GM12878 (cell line): Measurements from ENCODE around the gene EMID1. TPM values are rescaled to one million over a fixed set of nuclear protein-coding genes. Genes with fewer than 3 reads are reported as not detected.

ENCODE experiments used
- ATAC-seq: fragments of 200-7000 bp; cut with Tn5 transposase; 3 replicates; pipeline ENCODE4 v1.9.1; 2020; ENCODE audit warnings: mild to moderate bottlenecking, moderate library complexity
- BruUV-seq: library from RNA; stranded (reverse); fragments of 400-500 nt; replicated peaks from 2 replicates; lab custom pipeline; 2021; lab: Mats Ljungman, UMichigan
- CTCF ChIA-PET: fragments of 300-600 bp; sonication (Branson Sonifier 250); formaldehyde crosslinking; extraction: SDS; loops from one replicate; lab custom pipeline; 2021; ENCODE audit warnings: inconsistent platforms; lab: Yijun Ruan, JAX
- POLR2A ChIA-PET: fragments of 350-600 bp; formaldehyde crosslinking; extraction: SDS; loops from one replicate; lab custom pipeline; 2021; ENCODE audit warnings: inconsistent platforms; lab: Charles Lee
- RAD21 ChIA-PET: fragments of 300-600 bp; sonication (Branson Sonifier 250); formaldehyde crosslinking; loops from one replicate; lab custom pipeline; 2023; ENCODE audit warnings: antibody characterized with exemption; ENCODE audit not compliant: unreplicated experiment; lab: Charles Lee
- SMC1A ChIA-PET: fragments of 300-600 bp; sonication (Branson Sonifier 250); formaldehyde crosslinking; loops from one replicate; lab custom pipeline; 2023; ENCODE audit not compliant: unreplicated experiment, uncharacterized antibody; lab: Charles Lee
- DNase-seq: peaks from one replicate; pipeline ENCODE4 v3.0.0-alpha.2; 2011; ENCODE audit warnings: low read depth, low spot score
- FAIRE-seq: peaks from 3 replicates; lab custom pipeline; 2011; peaks lifted over from hg19 to GRCh38; lab: Jason Lieb, UNC
- H2AFZ ChIP-seq: 2 replicates; pipeline ENCODE4 v1.6.0; 2011; ENCODE audit warnings: low read depth, low read length, control low read depth; ENCODE audit not compliant: control insufficient read depth
- H3K27ac ChIP-seq: 2 replicates; pipeline ENCODE4 v1.5.1; 2011; ENCODE audit warnings: control low read depth; ENCODE audit not compliant: control insufficient read depth, insufficient read depth
- H3K27me3 ChIP-seq, 2 experiments: replicated peaks in 1 of 2; 2 replicates each; pipeline versions ENCODE4 v1.6.0 to v1.6.1; 2011; ENCODE audit warnings: low read length in 1 of 2; ENCODE audit not compliant: control insufficient read depth in 2 of 2, insufficient read depth in 2 of 2
- H3K36me3 ChIP-seq, 2 experiments: 2 replicates each; pipeline ENCODE4 v1.5.1; 2011; ENCODE audit warnings: low read length in 1 of 2; ENCODE audit not compliant: control insufficient read depth in 2 of 2, insufficient read depth in 2 of 2
- H3K4me1 ChIP-seq: 2 replicates; pipeline ENCODE4 v1.6.1; 2011; ENCODE audit warnings: mild to moderate bottlenecking, low read length, moderate library complexity, mixed read lengths; ENCODE audit not compliant: control insufficient read depth, insufficient read depth
- H3K4me2 ChIP-seq: 2 replicates; pipeline ENCODE4 v1.6.0; 2011; ENCODE audit warnings: control low read depth; ENCODE audit not compliant: control insufficient read depth, insufficient read depth
- H3K4me3 ChIP-seq: fragments of 200-600 bp; sonication (generic); 2 replicates; pipeline ENCODE4 v1.5.1; 2016
- H3K79me2 ChIP-seq: 2 replicates; pipeline ENCODE4 v1.6.0; 2011; ENCODE audit warnings: low read length; ENCODE audit not compliant: control insufficient read depth, insufficient read depth
- H3K9ac ChIP-seq: 2 replicates; pipeline ENCODE4 v1.8.0; 2011; ENCODE audit warnings: low read length, control low read depth, mixed read lengths; ENCODE audit not compliant: control insufficient read depth, insufficient read depth
- H3K9me3 ChIP-seq: replicated peaks from 3 replicates; pipeline ENCODE4 v1.5.1; 2011; ENCODE audit warnings: mild to moderate bottlenecking, low read length; ENCODE audit not compliant: control insufficient read depth, insufficient read depth
- H4K20me1 ChIP-seq: 2 replicates; pipeline ENCODE4 v1.6.0; 2011; ENCODE audit not compliant: control insufficient read depth, insufficient read depth
- CBX5 ChIP-seq: sonication (generic); IDR thresholded peaks from 2 replicates; pipeline ENCODE4 v1.6.1; 2016; ENCODE audit warnings: low read depth, moderate library complexity, mild to moderate bottlenecking, inconsistent platforms
- GABPA ChIP-seq: IDR thresholded peaks from 2 replicates; pipeline ENCODE4 v1.6.1; 2014; ENCODE audit warnings: antibody characterized with exemption, low read depth, mild to moderate bottlenecking, inconsistent platforms
- HCFC1 ChIP-seq: fragments of 150-350 bp; IDR thresholded peaks from 2 replicates; pipeline ENCODE4 v1.6.1; 2014; ENCODE audit warnings: low read length
- PAX8 ChIP-seq: fragments of 450-650 bp; IDR thresholded peaks from 2 replicates; pipeline ENCODE4 v1.6.1; 2017; ENCODE audit warnings: mild to moderate bottlenecking, moderate library complexity
- PML ChIP-seq: IDR thresholded peaks from 2 replicates; pipeline ENCODE4 v1.6.1; 2012; ENCODE audit warnings: low read length, inconsistent platforms
- SIN3A ChIP-seq: IDR thresholded peaks from 2 replicates; pipeline ENCODE4 v1.6.1; 2012; ENCODE audit warnings: low read depth, low read length, improper control_type of control experiment
- SP1 ChIP-seq: IDR thresholded peaks from one replicate; pipeline ENCODE4 v1.6.1; 2011; ENCODE audit warnings: low read depth, low read length
- YY1 ChIP-seq: IDR thresholded peaks from 2 replicates; pipeline ENCODE4 v1.6.1; 2011; ENCODE audit warnings: low read depth, mild to moderate bottlenecking, low read length
- ZNF207 ChIP-seq: fragments of 450-650 bp; IDR thresholded peaks from 2 replicates; pipeline ENCODE4 v1.6.1; 2014; ENCODE audit warnings: antibody characterized with exemption, mild to moderate bottlenecking, borderline replicate concordance
- ZNF274 ChIP-seq: IDR thresholded peaks from one replicate; pipeline ENCODE4 v1.8.0; 2011; ENCODE audit not compliant: insufficient read length, insufficient read depth
- WGBS: methylation state at CpG from one replicate; pipeline ENCODE4 v1.1.6; 2016; ENCODE audit warnings: low lambda C conversion rate; ENCODE audit not compliant: insufficient replicate concordance, insufficient coverage; ENCODE audit errors: missing lambda C conversion rate; 5-methylcytosine and 5-hydroxymethylcytosine counted together
- in situ Hi-C: fragments of 300-500 bp; cut with MboI; formaldehyde crosslinking; loops from 9 replicates; pipeline ENCODE4 v1.14.3; 2018; ENCODE audit warnings: mixed read lengths
- intact Hi-C: fragments of 100-400 bp; cut with micrococcal nuclease; formaldehyde crosslinking; loops from one replicate; pipeline ENCODE4 v1.14.2; 2022; ENCODE audit not compliant: unreplicated experiment
- polyA plus RNA-seq, 11 experiments: library from polyadenylated mRNA; depleted of rRNA in 4 of 11; unstranded in 6 of 11; stranded (reverse) in 5 of 11; fragments of >200 nt; fragmentation: Nextera tagmentation in 4 of 11; fragmentation: Illumina TruSeq in 1 of 11; extraction: Ambion mirVana in 4 of 11; extraction: Trizol in 1 of 11; gene quantifications; 1 replicate in 1 of 11; 2 replicates in 10 of 11; pipeline versions ENCODE4 v1.2.1 to v1.2.3, GENCODE V29; 2011 to 2016; ENCODE audit warnings: inconsistent platforms in 2 of 11, missing spikeins in 2 of 11, low read depth in 1 of 11
- total RNA-seq, 4 experiments: library from RNA; depleted of rRNA in 3 of 4; stranded (reverse); fragments of >200 nt in 3 of 4; fragmentation: Illumina TruSeq in 1 of 4; extraction: Trizol in 1 of 4; gene quantifications; 2 replicates each; pipeline versions ENCODE4 v1.2.1 to v1.2.3, GENCODE V29; 2013 to 2021
- TF ChIP-seq, protein P1 (sequence below): fragments of 450-650 bp; IDR thresholded peaks from 2 replicates; pipeline ENCODE4 v1.6.1; 2017; ENCODE audit warnings: mild to moderate bottlenecking, moderate library complexity
- TF ChIP-seq, protein P2 (sequence below): fragments of 150-350 bp; IDR thresholded peaks from 2 replicates; pipeline ENCODE4 v1.6.1; 2016; ENCODE audit warnings: low read depth, low read length
- TF ChIP-seq, protein P3 (sequence below): IDR thresholded peaks from 2 replicates; pipeline ENCODE4 v1.6.1; 2012; ENCODE audit warnings: improper control_type of control experiment, low read depth, low read length; ENCODE audit not compliant: insufficient replicate concordance

The EMID1 gene
- total and polyA plus RNA-seq, 10 of the 15 experiments (the other 5 are each of a cell fraction or from before 2014, with no cell fraction given) = 1.2 to 60.3 (median 12.0) TPM

DNA sequence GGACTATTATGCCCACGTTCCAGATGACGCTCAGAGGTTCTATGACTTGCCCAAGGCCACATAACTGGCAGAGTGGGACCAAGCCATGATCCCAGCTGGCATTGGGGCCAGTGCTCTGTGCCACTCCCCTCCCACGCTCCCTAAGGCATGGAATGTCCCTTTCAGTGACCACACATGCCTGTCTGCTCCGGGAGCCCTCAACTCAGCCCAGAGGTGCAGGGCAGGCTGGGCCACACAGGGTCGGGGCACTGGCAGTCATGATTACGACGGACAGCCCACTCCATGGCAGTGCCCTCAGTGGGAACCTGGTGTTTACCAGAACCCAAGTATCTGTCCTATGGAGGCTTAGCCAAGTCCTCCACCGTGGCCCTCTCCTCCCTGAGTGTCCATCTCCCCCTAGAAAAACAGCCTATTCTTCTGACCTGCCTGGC lies 52.1 kb downstream of the EMID1 start:
- ChIA-PET CTCF (interaction anchor here (1.4 kb wide), 1 partner anchor 12 kb away, joined by 3 read pairs; no protein-coding TSS in a partner anchor), POLR2A (no interaction called here), RAD21 (no interaction called here), SMC1A (interaction anchor here (0.9 kb wide), 1 partner anchor 53 kb away, joined by 3 read pairs; no protein-coding TSS in a partner anchor)
- Histone ChIP-seq H2AFZ (no peak overlapping the region), H3K4me1 (no peaks in the 10 kb centered on the region), H3K36me3 (no peaks in the 10 kb centered on the region; a peak in 2 of 4 replicates), H3K27me3 (no peaks in the 10 kb centered on the region), H3K27ac (no peak overlapping the region), H3K9me3 (no peaks in the 10 kb centered on the region), H4K20me1 (no peaks in the 10 kb centered on the region), H3K9ac (no peak overlapping the region), H3K79me2 (no peaks in the 10 kb centered on the region), H3K4me2 (no peak overlapping the region), H3K4me3 (no peak overlapping the region)
- intact Hi-C loops (no loop called here), in situ Hi-C loops (no loop called here)
- no peak for DNase-seq
- no peak for FAIRE-seq
- ATAC-seq = no peak
- no TSS peak for BruUV-seq
- WGBS = 69% methylated on average over 8 of the region's 8 CpGs
- no peak for TF ChIP-seq YY1
- TF ChIP-seq, protein P1, sequence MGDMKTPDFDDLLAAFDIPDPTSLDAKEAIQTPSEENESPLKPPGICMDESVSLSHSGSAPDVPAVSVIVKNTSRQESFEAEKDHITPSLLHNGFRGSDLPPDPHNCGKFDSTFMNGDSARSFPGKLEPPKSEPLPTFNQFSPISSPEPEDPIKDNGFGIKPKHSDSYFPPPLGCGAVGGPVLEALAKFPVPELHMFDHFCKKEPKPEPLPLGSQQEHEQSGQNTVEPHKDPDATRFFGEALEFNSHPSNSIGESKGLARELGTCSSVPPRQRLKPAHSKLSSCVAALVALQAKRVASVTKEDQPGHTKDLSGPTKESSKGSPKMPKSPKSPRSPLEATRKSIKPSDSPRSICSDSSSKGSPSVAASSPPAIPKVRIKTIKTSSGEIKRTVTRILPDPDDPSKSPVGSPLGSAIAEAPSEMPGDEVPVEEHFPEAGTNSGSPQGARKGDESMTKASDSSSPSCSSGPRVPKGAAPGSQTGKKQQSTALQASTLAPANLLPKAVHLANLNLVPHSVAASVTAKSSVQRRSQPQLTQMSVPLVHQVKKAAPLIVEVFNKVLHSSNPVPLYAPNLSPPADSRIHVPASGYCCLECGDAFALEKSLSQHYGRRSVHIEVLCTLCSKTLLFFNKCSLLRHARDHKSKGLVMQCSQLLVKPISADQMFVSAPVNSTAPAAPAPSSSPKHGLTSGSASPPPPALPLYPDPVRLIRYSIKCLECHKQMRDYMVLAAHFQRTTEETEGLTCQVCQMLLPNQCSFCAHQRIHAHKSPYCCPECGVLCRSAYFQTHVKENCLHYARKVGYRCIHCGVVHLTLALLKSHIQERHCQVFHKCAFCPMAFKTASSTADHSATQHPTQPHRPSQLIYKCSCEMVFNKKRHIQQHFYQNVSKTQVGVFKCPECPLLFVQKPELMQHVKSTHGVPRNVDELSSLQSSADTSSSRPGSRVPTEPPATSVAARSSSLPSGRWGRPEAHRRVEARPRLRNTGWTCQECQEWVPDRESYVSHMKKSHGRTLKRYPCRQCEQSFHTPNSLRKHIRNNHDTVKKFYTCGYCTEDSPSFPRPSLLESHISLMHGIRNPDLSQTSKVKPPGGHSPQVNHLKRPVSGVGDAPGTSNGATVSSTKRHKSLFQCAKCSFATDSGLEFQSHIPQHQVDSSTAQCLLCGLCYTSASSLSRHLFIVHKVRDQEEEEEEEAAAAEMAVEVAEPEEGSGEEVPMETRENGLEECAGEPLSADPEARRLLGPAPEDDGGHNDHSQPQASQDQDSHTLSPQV = no peak
- no peak for TF ChIP-seq PML
- TF ChIP-seq GABPA = no peak
- no peak for TF ChIP-seq SIN3A
- TF ChIP-seq, protein P2, sequence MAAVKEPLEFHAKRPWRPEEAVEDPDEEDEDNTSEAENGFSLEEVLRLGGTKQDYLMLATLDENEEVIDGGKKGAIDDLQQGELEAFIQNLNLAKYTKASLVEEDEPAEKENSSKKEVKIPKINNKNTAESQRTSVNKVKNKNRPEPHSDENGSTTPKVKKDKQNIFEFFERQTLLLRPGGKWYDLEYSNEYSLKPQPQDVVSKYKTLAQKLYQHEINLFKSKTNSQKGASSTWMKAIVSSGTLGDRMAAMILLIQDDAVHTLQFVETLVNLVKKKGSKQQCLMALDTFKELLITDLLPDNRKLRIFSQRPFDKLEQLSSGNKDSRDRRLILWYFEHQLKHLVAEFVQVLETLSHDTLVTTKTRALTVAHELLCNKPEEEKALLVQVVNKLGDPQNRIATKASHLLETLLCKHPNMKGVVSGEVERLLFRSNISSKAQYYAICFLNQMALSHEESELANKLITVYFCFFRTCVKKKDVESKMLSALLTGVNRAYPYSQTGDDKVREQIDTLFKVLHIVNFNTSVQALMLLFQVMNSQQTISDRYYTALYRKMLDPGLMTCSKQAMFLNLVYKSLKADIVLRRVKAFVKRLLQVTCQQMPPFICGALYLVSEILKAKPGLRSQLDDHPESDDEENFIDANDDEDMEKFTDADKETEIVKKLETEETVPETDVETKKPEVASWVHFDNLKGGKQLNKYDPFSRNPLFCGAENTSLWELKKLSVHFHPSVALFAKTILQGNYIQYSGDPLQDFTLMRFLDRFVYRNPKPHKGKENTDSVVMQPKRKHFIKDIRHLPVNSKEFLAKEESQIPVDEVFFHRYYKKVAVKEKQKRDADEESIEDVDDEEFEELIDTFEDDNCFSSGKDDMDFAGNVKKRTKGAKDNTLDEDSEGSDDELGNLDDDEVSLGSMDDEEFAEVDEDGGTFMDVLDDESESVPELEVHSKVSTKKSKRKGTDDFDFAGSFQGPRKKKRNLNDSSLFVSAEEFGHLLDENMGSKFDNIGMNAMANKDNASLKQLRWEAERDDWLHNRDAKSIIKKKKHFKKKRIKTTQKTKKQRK = no peak
- TF ChIP-seq ZNF207 = no peak
- TF ChIP-seq, protein P3, sequence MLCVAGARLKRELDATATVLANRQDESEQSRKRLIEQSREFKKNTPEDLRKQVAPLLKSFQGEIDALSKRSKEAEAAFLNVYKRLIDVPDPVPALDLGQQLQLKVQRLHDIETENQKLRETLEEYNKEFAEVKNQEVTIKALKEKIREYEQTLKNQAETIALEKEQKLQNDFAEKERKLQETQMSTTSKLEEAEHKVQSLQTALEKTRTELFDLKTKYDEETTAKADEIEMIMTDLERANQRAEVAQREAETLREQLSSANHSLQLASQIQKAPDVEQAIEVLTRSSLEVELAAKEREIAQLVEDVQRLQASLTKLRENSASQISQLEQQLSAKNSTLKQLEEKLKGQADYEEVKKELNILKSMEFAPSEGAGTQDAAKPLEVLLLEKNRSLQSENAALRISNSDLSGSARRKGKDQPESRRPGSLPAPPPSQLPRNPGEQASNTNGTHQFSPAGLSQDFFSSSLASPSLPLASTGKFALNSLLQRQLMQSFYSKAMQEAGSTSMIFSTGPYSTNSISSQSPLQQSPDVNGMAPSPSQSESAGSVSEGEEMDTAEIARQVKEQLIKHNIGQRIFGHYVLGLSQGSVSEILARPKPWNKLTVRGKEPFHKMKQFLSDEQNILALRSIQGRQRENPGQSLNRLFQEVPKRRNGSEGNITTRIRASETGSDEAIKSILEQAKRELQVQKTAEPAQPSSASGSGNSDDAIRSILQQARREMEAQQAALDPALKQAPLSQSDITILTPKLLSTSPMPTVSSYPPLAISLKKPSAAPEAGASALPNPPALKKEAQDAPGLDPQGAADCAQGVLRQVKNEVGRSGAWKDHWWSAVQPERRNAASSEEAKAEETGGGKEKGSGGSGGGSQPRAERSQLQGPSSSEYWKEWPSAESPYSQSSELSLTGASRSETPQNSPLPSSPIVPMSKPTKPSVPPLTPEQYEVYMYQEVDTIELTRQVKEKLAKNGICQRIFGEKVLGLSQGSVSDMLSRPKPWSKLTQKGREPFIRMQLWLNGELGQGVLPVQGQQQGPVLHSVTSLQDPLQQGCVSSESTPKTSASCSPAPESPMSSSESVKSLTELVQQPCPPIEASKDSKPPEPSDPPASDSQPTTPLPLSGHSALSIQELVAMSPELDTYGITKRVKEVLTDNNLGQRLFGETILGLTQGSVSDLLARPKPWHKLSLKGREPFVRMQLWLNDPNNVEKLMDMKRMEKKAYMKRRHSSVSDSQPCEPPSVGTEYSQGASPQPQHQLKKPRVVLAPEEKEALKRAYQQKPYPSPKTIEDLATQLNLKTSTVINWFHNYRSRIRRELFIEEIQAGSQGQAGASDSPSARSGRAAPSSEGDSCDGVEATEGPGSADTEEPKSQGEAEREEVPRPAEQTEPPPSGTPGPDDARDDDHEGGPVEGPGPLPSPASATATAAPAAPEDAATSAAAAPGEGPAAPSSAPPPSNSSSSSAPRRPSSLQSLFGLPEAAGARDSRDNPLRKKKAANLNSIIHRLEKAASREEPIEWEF = no peak
- no peak for TF ChIP-seq CBX5
- TF ChIP-seq HCFC1 = no peak
- TF ChIP-seq PAX8 = no peak
- no peak for TF ChIP-seq ZNF274
- TF ChIP-seq SP1 = no peak
